HepG2 (cell line): ENCODE measurements around the gene TFEB. TPM values are rescaled to one million over a fixed set of nuclear protein-coding genes. Genes with fewer than 3 reads are reported as not detected.
A peak's percentile ranks its signal among the peaks of the same experiment; 100 is the strongest.

ENCODE experiments used
- CHD4 ChIP-seq: fragments of 200-600 bp; sonication (generic); IDR thresholded peaks from 2 replicates; pipeline ENCODE4 v1.7.0; 2017; ENCODE audit warnings: mild to moderate bottlenecking, low read length, borderline replicate concordance
- DMAP1 ChIP-seq: IDR thresholded peaks from 2 replicates; pipeline ENCODE4 v1.6.1; 2016
- FOXA3 ChIP-seq: IDR thresholded peaks from 2 replicates; pipeline ENCODE4 v1.6.1; 2016; ENCODE audit warnings: missing genetic modification reagents, missing compliant biosample characterization
- HDAC6 ChIP-seq: fragments of 200-600 bp; sonication (generic); IDR thresholded peaks from 2 replicates; pipeline ENCODE4 v1.7.0; 2017; ENCODE audit warnings: mild to moderate bottlenecking, antibody characterized with exemption, low read length, low read depth
- HOXA5 ChIP-seq: sonication (generic); formaldehyde crosslinking; IDR thresholded peaks from 2 replicates; pipeline ENCODE4 v1.4.0; 2020; ENCODE audit warnings: missing genetic modification reagents
- IRF2 ChIP-seq: IDR thresholded peaks from 2 replicates; pipeline ENCODE4 v1.6.1; 2018; ENCODE audit warnings: missing genetic modification reagents, missing compliant biosample characterization
- NR2F2 ChIP-seq: IDR thresholded peaks from 2 replicates; pipeline ENCODE4 v1.6.1; 2012; ENCODE audit warnings: low read depth, inconsistent platforms, borderline replicate concordance
- NRL ChIP-seq: sonication (generic); formaldehyde crosslinking; IDR thresholded peaks from 2 replicates; pipeline ENCODE4 v1.5.0; 2020; ENCODE audit warnings: missing genetic modification reagents, mild to moderate bottlenecking, moderate library complexity, borderline replicate concordance
- PHB2 ChIP-seq: fragments of 450-650 bp; IDR thresholded peaks from 2 replicates; pipeline ENCODE4 v1.6.1; 2018; ENCODE audit not compliant: partially characterized antibody
- SAFB2 ChIP-seq: sonication (generic); formaldehyde crosslinking; IDR thresholded peaks from 2 replicates; pipeline ENCODE4 v1.5.1; 2020; ENCODE audit warnings: missing genetic modification reagents, low read depth, mild to moderate bottlenecking, borderline replicate concordance
- SRSF9 ChIP-seq: fragments of 200-400 bp; formaldehyde crosslinking; IDR thresholded peaks from 2 replicates; pipeline ENCODE4 v1.6.1; 2018; ENCODE audit warnings: borderline replicate concordance, mild to moderate bottlenecking, low read depth, low read length; ENCODE audit not compliant: insufficient read depth, poor library complexity, severe bottlenecking
- YY1 ChIP-seq: IDR thresholded peaks from 2 replicates; pipeline ENCODE4 v1.6.1; 2011; ENCODE audit warnings: low read length, low read depth, moderate library complexity, mild to moderate bottlenecking; ENCODE audit not compliant: insufficient read depth, insufficient replicate concordance
- ZNF326 ChIP-seq: sonication (generic); formaldehyde crosslinking; IDR thresholded peaks from 2 replicates; pipeline ENCODE4 v1.4.0; 2020; ENCODE audit warnings: missing genetic modification reagents, borderline replicate concordance
- ZNF468 ChIP-seq: sonication (generic); formaldehyde crosslinking; IDR thresholded peaks from 2 replicates; pipeline ENCODE4 v1.8.0; 2022; ENCODE audit warnings: mild to moderate bottlenecking, moderate library complexity, missing genetic modification reagents
- ZNF83 ChIP-seq: sonication (generic); formaldehyde crosslinking; IDR thresholded peaks from 2 replicates; pipeline ENCODE4 v1.4.0; 2020; ENCODE audit warnings: missing genetic modification reagents, mild to moderate bottlenecking, borderline replicate concordance
- ZSCAN29 ChIP-seq: sonication (generic); formaldehyde crosslinking; conservative IDR thresholded peaks from 2 replicates; pipeline ENCODE4 v1.4.0; 2020; ENCODE audit warnings: mild to moderate bottlenecking, missing genetic modification reagents
- polyA plus RNA-seq, 8 experiments: library from polyadenylated mRNA; depleted of rRNA in 3 of 8; stranded (reverse) in 7 of 8; unstranded in 1 of 8; fragments of >200 nt; fragmentation: Illumina TruSeq in 4 of 8; extraction: Trizol in 4 of 8; gene quantifications; 2 replicates each; pipeline versions ENCODE4 v1.2.1 to v1.2.3, GENCODE V29; 2011 to 2016; ENCODE audit warnings: low read depth in 4 of 8, missing spikeins in 1 of 8, mixed read lengths in 1 of 8; ENCODE audit not compliant: insufficient read depth in 1 of 8
- total RNA-seq, 5 experiments: library from RNA; depleted of rRNA; stranded (reverse); fragments of >200 nt; fragmentation: Illumina TruSeq; extraction: Trizol; gene quantifications; 2 replicates each; pipeline ENCODE4 v1.2.3, GENCODE V29; 2016; ENCODE audit warnings: low read depth in 1 of 5
- TF ChIP-seq, protein P1 (sequence below): sonication (generic); formaldehyde crosslinking; IDR thresholded peaks from 2 replicates; pipeline ENCODE4 v1.4.0; 2020; ENCODE audit warnings: missing genetic modification reagents
- TF ChIP-seq, protein P2 (sequence below): sonication (generic); formaldehyde crosslinking; IDR thresholded peaks from 2 replicates; pipeline ENCODE4 v1.9.0; 2021; ENCODE audit warnings: mild to moderate bottlenecking, missing genetic modification reagents

Gene TFEB
- total and polyA plus RNA-seq, 2 of the 13 experiments (the other 11 are each of a cell fraction or from before 2014, with no cell fraction given): 13.3 to 18.7 TPM

DNA sequence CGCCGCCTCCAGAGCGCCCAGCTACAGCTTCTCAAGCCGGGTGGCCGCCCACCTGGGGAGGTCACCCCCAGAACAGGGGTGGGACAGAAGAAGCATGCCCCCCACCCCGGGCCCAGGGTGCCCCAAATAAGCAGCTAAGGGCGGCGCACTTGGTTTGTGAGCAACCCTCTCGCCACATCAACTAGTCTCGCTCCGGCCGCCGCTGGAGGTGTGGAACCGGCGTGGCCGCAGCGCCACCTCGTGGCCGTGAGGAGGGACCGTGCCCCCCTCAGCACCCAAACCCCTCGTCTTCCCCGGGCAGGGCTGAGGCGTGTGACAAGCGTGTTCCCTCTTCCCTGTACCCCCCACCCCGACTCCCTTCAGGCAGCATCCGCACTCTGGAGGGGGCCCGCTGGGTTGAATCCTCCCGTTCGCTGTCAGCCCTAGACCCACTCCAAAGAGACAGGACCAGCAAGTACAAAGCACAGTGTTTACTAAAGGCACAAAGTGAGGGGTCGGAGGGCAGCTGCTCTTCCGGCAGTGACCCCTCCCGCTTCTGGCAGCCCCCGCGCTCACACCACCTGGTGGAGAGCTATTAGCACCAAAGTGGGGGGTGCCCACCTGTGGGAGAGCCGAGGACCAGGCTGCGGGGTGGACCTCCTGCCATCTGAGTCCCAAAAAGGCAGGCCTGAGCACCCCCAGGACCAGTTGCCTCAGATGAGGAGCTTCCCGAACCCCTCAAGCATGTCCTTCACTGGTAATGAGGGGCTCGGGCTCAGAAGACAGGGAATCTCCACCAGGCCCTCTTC, 51.7 kb downstream of the TFEB start (continued):
- TF ChIP-seq, protein P1, sequence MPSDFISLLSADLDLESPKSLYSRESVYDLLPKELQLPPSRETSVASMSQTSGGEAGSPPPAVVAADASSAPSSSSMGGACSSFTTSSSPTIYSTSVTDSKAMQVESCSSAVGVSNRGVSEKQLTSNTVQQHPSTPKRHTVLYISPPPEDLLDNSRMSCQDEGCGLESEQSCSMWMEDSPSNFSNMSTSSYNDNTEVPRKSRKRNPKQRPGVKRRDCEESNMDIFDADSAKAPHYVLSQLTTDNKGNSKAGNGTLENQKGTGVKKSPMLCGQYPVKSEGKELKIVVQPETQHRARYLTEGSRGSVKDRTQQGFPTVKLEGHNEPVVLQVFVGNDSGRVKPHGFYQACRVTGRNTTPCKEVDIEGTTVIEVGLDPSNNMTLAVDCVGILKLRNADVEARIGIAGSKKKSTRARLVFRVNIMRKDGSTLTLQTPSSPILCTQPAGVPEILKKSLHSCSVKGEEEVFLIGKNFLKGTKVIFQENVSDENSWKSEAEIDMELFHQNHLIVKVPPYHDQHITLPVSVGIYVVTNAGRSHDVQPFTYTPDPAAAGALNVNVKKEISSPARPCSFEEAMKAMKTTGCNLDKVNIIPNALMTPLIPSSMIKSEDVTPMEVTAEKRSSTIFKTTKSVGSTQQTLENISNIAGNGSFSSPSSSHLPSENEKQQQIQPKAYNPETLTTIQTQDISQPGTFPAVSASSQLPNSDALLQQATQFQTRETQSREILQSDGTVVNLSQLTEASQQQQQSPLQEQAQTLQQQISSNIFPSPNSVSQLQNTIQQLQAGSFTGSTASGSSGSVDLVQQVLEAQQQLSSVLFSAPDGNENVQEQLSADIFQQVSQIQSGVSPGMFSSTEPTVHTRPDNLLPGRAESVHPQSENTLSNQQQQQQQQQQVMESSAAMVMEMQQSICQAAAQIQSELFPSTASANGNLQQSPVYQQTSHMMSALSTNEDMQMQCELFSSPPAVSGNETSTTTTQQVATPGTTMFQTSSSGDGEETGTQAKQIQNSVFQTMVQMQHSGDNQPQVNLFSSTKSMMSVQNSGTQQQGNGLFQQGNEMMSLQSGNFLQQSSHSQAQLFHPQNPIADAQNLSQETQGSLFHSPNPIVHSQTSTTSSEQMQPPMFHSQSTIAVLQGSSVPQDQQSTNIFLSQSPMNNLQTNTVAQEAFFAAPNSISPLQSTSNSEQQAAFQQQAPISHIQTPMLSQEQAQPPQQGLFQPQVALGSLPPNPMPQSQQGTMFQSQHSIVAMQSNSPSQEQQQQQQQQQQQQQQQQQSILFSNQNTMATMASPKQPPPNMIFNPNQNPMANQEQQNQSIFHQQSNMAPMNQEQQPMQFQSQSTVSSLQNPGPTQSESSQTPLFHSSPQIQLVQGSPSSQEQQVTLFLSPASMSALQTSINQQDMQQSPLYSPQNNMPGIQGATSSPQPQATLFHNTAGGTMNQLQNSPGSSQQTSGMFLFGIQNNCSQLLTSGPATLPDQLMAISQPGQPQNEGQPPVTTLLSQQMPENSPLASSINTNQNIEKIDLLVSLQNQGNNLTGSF (CRISPR knock-in tag): no peak
- TF ChIP-seq NRL (CRISPR knock-in tag) (peak; percentile 75), ZNF326 (CRISPR knock-in tag) (no peak), ZNF83 (CRISPR knock-in tag) (no peak), FOXA3 (CRISPR knock-in tag) (peak; percentile 34; the same call in 1 of the 2 replicates), ZNF468 (CRISPR knock-in tag) (0 out of 2 replicates have a peak, but pooled peaks have one; percentile 68), NR2F2 (no peak), SAFB2 (no peak), PHB2 (no peak), IRF2 (CRISPR knock-in tag) (no peak), DMAP1 (CRISPR knock-in tag) (0 out of 2 replicates have a peak, but pooled peaks have one; percentile 21), CHD4 (no peak), YY1 (peak; percentile 57), ZSCAN29 (no peak), HOXA5 (no peak), HDAC6 (no peak), SRSF9 (no peak)
- TF ChIP-seq, protein P2, sequence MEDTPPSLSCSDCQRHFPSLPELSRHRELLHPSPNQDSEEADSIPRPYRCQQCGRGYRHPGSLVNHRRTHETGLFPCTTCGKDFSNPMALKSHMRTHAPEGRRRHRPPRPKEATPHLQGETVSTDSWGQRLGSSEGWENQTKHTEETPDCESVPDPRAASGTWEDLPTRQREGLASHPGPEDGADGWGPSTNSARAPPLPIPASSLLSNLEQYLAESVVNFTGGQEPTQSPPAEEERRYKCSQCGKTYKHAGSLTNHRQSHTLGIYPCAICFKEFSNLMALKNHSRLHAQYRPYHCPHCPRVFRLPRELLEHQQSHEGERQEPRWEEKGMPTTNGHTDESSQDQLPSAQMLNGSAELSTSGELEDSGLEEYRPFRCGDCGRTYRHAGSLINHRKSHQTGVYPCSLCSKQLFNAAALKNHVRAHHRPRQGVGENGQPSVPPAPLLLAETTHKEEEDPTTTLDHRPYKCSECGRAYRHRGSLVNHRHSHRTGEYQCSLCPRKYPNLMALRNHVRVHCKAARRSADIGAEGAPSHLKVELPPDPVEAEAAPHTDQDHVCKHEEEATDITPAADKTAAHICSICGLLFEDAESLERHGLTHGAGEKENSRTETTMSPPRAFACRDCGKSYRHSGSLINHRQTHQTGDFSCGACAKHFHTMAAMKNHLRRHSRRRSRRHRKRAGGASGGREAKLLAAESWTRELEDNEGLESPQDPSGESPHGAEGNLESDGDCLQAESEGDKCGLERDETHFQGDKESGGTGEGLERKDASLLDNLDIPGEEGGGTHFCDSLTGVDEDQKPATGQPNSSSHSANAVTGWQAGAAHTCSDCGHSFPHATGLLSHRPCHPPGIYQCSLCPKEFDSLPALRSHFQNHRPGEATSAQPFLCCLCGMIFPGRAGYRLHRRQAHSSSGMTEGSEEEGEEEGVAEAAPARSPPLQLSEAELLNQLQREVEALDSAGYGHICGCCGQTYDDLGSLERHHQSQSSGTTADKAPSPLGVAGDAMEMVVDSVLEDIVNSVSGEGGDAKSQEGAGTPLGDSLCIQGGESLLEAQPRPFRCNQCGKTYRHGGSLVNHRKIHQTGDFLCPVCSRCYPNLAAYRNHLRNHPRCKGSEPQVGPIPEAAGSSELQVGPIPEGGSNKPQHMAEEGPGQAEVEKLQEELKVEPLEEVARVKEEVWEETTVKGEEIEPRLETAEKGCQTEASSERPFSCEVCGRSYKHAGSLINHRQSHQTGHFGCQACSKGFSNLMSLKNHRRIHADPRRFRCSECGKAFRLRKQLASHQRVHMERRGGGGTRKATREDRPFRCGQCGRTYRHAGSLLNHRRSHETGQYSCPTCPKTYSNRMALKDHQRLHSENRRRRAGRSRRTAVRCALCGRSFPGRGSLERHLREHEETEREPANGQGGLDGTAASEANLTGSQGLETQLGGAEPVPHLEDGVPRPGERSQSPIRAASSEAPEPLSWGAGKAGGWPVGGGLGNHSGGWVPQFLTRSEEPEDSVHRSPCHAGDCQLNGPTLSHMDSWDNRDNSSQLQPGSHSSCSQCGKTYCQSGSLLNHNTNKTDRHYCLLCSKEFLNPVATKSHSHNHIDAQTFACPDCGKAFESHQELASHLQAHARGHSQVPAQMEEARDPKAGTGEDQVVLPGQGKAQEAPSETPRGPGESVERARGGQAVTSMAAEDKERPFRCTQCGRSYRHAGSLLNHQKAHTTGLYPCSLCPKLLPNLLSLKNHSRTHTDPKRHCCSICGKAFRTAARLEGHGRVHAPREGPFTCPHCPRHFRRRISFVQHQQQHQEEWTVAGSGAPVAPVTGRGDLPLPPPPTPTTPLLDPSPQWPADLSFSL: no peak
